Trophoblast cell (in vitro differentiated cells and primary cell): Measurements from ENCODE around the gene C2CD4B.

Experiments
- DNase-seq, 2 donors: peaks; one replicate each; pipeline ENCODE4 v3.0.0-alpha.2; 2016
- H2AFZ ChIP-seq: 2 replicates; pipeline ENCODE4 v1.6.1; 2013; ENCODE audit warnings: low read length, moderate library complexity, mild to moderate bottlenecking; ENCODE audit not compliant: insufficient read depth, poor library complexity
- H2AK5ac ChIP-seq: 2 replicates; pipeline ENCODE4 v1.6.1; 2013; ENCODE audit warnings: mild to moderate bottlenecking, low read length
- H2BK120ac ChIP-seq: 2 replicates; pipeline ENCODE4 v1.6.1; 2013; ENCODE audit warnings: low read length, mild to moderate bottlenecking, moderate library complexity; ENCODE audit not compliant: insufficient read depth, poor library complexity
- H2BK12ac ChIP-seq: 2 replicates; pipeline ENCODE4 v1.6.1; 2013; ENCODE audit warnings: mild to moderate bottlenecking, low read length, moderate library complexity
- H2BK5ac ChIP-seq: 2 replicates; pipeline ENCODE4 v1.6.1; 2013; ENCODE audit warnings: low read length, low read depth, moderate library complexity, mild to moderate bottlenecking; ENCODE audit not compliant: poor library complexity
- H3K14ac ChIP-seq: 2 replicates; pipeline ENCODE4 v1.6.1; 2013; ENCODE audit warnings: mild to moderate bottlenecking, low read length
- H3K18ac ChIP-seq: 2 replicates; pipeline ENCODE4 v1.6.1; 2013; ENCODE audit warnings: mild to moderate bottlenecking, low read length
- H3K23ac ChIP-seq: 2 replicates; pipeline ENCODE4 v1.6.1; 2013; ENCODE audit warnings: low read length
- H3K27ac ChIP-seq: 2 replicates; pipeline ENCODE4 v1.5.1; 2013; ENCODE audit warnings: low read depth, mild to moderate bottlenecking, inconsistent platforms, low read length, moderate library complexity
- H3K27me3 ChIP-seq: 2 replicates; pipeline ENCODE4 v1.6.1; 2013; ENCODE audit warnings: inconsistent platforms, mild to moderate bottlenecking, low read length, moderate library complexity; ENCODE audit not compliant: insufficient read depth
- H3K36me3 ChIP-seq, 2 experiments: 1 replicate in 1 of 2; 2 replicates in 1 of 2; pipeline ENCODE4 v1.6.1; 2013; ENCODE audit warnings: low read length in 2 of 2, mild to moderate bottlenecking in 2 of 2, moderate library complexity in 1 of 2; ENCODE audit not compliant: insufficient read depth in 2 of 2, control insufficient read depth in 1 of 2
- H3K4ac ChIP-seq: 2 replicates; pipeline ENCODE4 v1.6.1; 2013; ENCODE audit warnings: low read depth, mild to moderate bottlenecking, low read length, moderate library complexity
- H3K4me1 ChIP-seq, 2 experiments: 1 replicate in 1 of 2; 2 replicates in 1 of 2; pipeline ENCODE4 v1.6.1; 2013; ENCODE audit warnings: low read length in 2 of 2, mild to moderate bottlenecking in 2 of 2, moderate library complexity in 1 of 2; ENCODE audit not compliant: insufficient read depth in 2 of 2, control insufficient read depth in 1 of 2
- H3K4me2 ChIP-seq: 2 replicates; pipeline ENCODE4 v1.6.1; 2013; ENCODE audit warnings: inconsistent platforms, mild to moderate bottlenecking, low read length, moderate library complexity
- H3K4me3 ChIP-seq: 2 replicates; pipeline ENCODE4 v1.5.1; 2013; ENCODE audit warnings: mild to moderate bottlenecking, low read depth, low read length, inconsistent platforms
- H3K79me1 ChIP-seq: one replicate; pipeline ENCODE4 v1.6.1; 2013; ENCODE audit warnings: low read length
- H3K79me2 ChIP-seq: 2 replicates; pipeline ENCODE4 v1.6.1; 2013; ENCODE audit warnings: low read length, mild to moderate bottlenecking; ENCODE audit not compliant: control insufficient read depth, insufficient read depth, poor library complexity
- H3K9ac ChIP-seq: 2 replicates; pipeline ENCODE4 v1.6.1; 2013; ENCODE audit warnings: mild to moderate bottlenecking, low read length
- H3K9me3 ChIP-seq: 2 replicates; pipeline ENCODE4 v1.6.1; 2013; ENCODE audit warnings: low read depth, mild to moderate bottlenecking, control low read depth, inconsistent platforms, low read length; ENCODE audit not compliant: insufficient read depth
- H4K12ac ChIP-seq: 2 replicates; pipeline ENCODE4 v1.6.1; 2013; ENCODE audit warnings: low read depth, mild to moderate bottlenecking, low read length, moderate library complexity
- H4K8ac ChIP-seq: 2 replicates; pipeline ENCODE4 v1.6.1; 2013; ENCODE audit warnings: low read depth, mild to moderate bottlenecking, low read length, moderate library complexity
- H4K91ac ChIP-seq: one replicate; pipeline ENCODE4 v1.6.1; 2013; ENCODE audit warnings: low read depth, mild to moderate bottlenecking, low read length, moderate library complexity
- WGBS: extraction: QIAGEN DNeasy Blood & Tissue Kit; methylation state at CpG from one replicate; pipeline ENCODE4 v1.1.7; 2013; ENCODE audit warnings: missing lambda C conversion rate; ENCODE audit not compliant: insufficient read length, insufficient coverage; ENCODE audit errors: extremely low coverage; 5-methylcytosine and 5-hydroxymethylcytosine counted together

Gene C2CD4B

GRCh38 chr15:62165793-62166375 is 799 bp upstream of the C2CD4B start:
- no peak overlapping the region for H3K9ac ChIP-seq
- no peaks in the 10 kb centered on the region for H3K79me1 ChIP-seq
- no peak overlapping the region for H2BK5ac ChIP-seq
- H3K4me3 ChIP-seq: no peak overlapping the region
- H3K27me3 ChIP-seq: peaks cover 21% of the 10 kb centered on the region
- H2AK5ac ChIP-seq: no peak overlapping the region
- H2BK120ac ChIP-seq: no peak overlapping the region
- no peak overlapping the region for H3K14ac ChIP-seq
- H4K12ac ChIP-seq: no peak overlapping the region
- WGBS: no CpG with 5 or more reads among the region's 11 CpGs
- H3K36me3 ChIP-seq: no peaks in the 10 kb centered on the region
- H3K9me3 ChIP-seq: no peaks in the 10 kb centered on the region
- H3K4me1 ChIP-seq: peaks cover 10 to 12% of the 10 kb centered on the region in 2 experiments
- no peak overlapping the region for H4K8ac ChIP-seq
- no peak for DNase-seq
- no peak overlapping the region for H3K23ac ChIP-seq
- H2BK12ac ChIP-seq: no peak overlapping the region
- no peak overlapping the region for H2AFZ ChIP-seq
- no peak overlapping the region for H3K4ac ChIP-seq
- H3K18ac ChIP-seq: no peak overlapping the region
- no peak overlapping the region for H4K91ac ChIP-seq
- H3K27ac ChIP-seq: no peak overlapping the region
- no peaks in the 10 kb centered on the region for H3K79me2 ChIP-seq
- no peak overlapping the region for H3K4me2 ChIP-seq

GRCh38 chr15:62164396-62165103 is 535 bp downstream of the C2CD4B start:
- H3K9ac ChIP-seq: no peak overlapping the region
- H4K12ac ChIP-seq: no peak overlapping the region
- peak overlapping the region; percentile 89 for H3K4me2 ChIP-seq
- no CpG with 5 or more reads among the region's 98 CpGs for WGBS
- no peaks in the 10 kb centered on the region for H3K36me3 ChIP-seq
- no peak overlapping the region for H2AK5ac ChIP-seq
- H3K4me3 ChIP-seq: peak overlapping the region; percentile 64
- peak in 1 of 2 donors; percentile 14 for DNase-seq
- no peaks in the 10 kb centered on the region for H3K79me2 ChIP-seq
- no peak overlapping the region for H3K23ac ChIP-seq
- no peak overlapping the region for H3K18ac ChIP-seq
- no peak overlapping the region for H3K4ac ChIP-seq
- H3K9me3 ChIP-seq: no peaks in the 10 kb centered on the region
- peaks cover 21% of the 10 kb centered on the region for H3K27me3 ChIP-seq
- no peak overlapping the region for H2BK12ac ChIP-seq
- no peaks in the 10 kb centered on the region for H3K79me1 ChIP-seq
- H4K91ac ChIP-seq: no peak overlapping the region
- no peak overlapping the region for H2BK120ac ChIP-seq
- H3K27ac ChIP-seq: no peak overlapping the region
- peak overlapping the region; percentile 56 for H2AFZ ChIP-seq
- H3K14ac ChIP-seq: no peak overlapping the region
- peaks cover 10 to 12% of the 10 kb centered on the region in 2 experiments for H3K4me1 ChIP-seq
- no peak overlapping the region for H4K8ac ChIP-seq
- no peak overlapping the region for H2BK5ac ChIP-seq

GRCh38 chr15:62164014-62164395 is 1.1 kb downstream of the C2CD4B start:
- H3K79me1 ChIP-seq: no peaks in the 10 kb centered on the region
- DNase-seq: no peak
- no peak overlapping the region for H3K18ac ChIP-seq
- H2AFZ ChIP-seq: peak overlapping the region; percentile 56
- no peaks in the 10 kb centered on the region for H3K9me3 ChIP-seq
- no peak overlapping the region for H3K23ac ChIP-seq
- no peak overlapping the region for H2BK12ac ChIP-seq
- H3K79me2 ChIP-seq: no peaks in the 10 kb centered on the region
- H3K9ac ChIP-seq: no peak overlapping the region
- peaks cover 10 to 12% of the 10 kb centered on the region in 2 experiments for H3K4me1 ChIP-seq
- H4K12ac ChIP-seq: no peak overlapping the region
- H3K27ac ChIP-seq: no peak overlapping the region
- H4K91ac ChIP-seq: no peak overlapping the region
- H3K4me3 ChIP-seq: peak overlapping the region; percentile 33
- no CpG with 5 or more reads among the region's 52 CpGs for WGBS
- H2BK5ac ChIP-seq: no peak overlapping the region
- peaks cover 21% of the 10 kb centered on the region for H3K27me3 ChIP-seq
- no peak overlapping the region for H3K14ac ChIP-seq
- H3K4me2 ChIP-seq: peak overlapping the region; percentile 89
- H3K36me3 ChIP-seq: no peaks in the 10 kb centered on the region
- no peak overlapping the region for H2BK120ac ChIP-seq
- H3K4ac ChIP-seq: no peak overlapping the region
- peak overlapping the region; percentile 9 for H4K8ac ChIP-seq
- no peak overlapping the region for H2AK5ac ChIP-seq

GRCh38 chr15:62163397-62164013 is 1.6 kb downstream of the C2CD4B start:
- Histone ChIP-seq H2BK120ac (no peak overlapping the region), H3K4me1 (peaks cover 10 to 12% of the 10 kb centered on the region in 2 experiments), H3K4ac (no peak overlapping the region), H2AK5ac (no peak overlapping the region), H4K91ac (no peak overlapping the region), H3K4me3 (no peak overlapping the region), H3K36me3 (no peaks in the 10 kb centered on the region), H3K27me3 (peaks cover 21% of the 10 kb centered on the region), H3K9me3 (no peaks in the 10 kb centered on the region), H4K12ac (no peak overlapping the region), H3K23ac (no peak overlapping the region), H3K79me1 (no peaks in the 10 kb centered on the region), H2BK5ac (no peak overlapping the region), H3K79me2 (no peaks in the 10 kb centered on the region), H3K18ac (no peak overlapping the region), H2AFZ (peak overlapping the region; percentile 56), H4K8ac (peak overlapping the region; percentile 9), H3K9ac (no peak overlapping the region), H3K4me2 (peak overlapping the region; percentile 89), H2BK12ac (no peak overlapping the region), H3K14ac (no peak overlapping the region), H3K27ac (no peak overlapping the region)
- DNase-seq: no peak
- no CpG with 5 or more reads among the region's 29 CpGs for WGBS
